HK-2 (cell line): Measurements from ENCODE around the gene ALAS1.
"Not testable (repeated sequence)": the region's sequence is repeated elsewhere in the genome, so short reads cannot be mapped to it uniquely, and the experiment has no call there.

ENCODE experiments used
- DNase-seq: peaks from one replicate; pipeline ENCODE4 v3.0.0-alpha.2; 2018; ENCODE audit not compliant: unreplicated experiment

The ALAS1 gene

DNA sequence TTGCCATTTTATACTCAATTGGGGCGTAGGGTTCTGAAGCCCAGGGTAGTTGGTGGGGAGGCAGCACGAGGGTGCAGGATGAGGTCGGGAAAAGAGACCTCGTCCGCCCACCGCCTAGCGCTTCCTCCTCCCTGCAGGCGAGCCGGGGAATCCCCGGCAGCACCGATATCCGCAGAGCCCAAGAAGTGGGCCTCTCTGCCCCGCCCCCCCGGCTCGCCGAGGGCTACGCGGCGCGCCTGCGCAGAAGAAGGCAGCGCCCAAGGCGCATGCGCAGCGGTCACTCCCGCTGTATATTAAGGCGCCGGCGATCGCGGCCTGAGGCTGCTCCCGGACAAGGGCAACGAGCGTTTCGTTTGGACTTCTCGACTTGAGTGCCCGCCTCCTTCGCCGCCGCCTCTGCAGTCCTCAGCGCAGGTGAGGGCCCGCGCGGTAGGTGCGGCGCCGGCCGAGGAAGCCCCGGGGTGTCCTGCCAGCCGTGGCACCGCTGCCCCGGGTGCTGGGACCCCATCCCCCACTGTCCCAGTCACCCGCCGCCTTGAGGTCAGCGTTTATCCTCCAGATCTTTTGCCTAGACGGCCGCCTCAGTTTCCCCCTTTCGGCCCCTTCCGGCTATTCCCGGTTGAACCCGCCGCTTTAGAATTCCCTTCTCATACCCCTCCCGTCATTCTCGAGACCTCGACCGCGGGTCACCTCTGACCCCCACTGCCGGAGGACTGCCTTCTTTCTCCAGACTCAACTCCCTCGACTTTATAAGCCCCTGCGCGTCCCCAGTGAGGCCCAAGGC, at the start of gene ALAS1:
TSS of gene ALAS1 (plus strand) at position 319 of the 784 bp plus-strand sequence. CDS start 1,082 bp downstream, outside the sequence.
- peak; percentile 89 for DNase-seq

DNA sequence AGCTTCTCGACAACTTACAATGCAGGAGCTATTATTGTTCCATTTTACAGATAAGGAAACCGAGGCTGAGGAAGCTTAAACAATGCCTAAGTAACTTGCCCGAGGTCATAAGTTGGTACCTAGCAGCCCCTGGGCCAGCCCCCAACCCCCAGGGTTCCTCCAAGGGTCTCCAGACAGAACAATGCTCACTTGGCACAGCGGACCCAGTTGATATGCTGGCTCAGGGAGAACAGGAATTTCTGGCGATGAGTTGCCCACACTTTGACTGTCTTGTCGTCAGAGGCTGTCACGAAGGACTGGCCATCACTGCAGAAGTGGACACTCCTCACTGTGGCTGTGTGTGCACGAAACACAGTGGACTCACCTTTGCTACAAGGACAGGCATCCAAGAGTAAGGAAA, 48.9 kb upstream of the ALAS1 start:
- DNase-seq: no peak

DNA sequence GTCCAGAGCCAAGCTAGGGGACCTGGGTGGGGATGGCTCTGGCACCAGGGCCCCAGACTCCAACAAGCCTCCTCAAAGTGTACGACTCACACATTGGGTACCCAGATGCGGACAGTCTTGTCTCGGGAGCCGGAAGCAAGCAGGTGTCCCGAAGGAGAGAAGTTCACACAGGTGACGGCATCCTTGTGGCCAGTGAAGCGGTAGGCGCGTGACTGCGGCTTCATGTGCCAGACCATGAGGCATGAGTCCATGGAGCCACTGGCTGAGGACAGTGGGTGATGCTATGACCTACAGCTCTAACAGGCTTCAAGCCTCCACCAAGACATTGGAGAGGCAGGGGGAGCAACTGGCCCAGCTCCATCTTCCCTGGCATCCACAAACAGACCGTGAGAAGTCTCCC, 48.2 kb upstream of the ALAS1 start:
- DNase-seq: no peak

DNA sequence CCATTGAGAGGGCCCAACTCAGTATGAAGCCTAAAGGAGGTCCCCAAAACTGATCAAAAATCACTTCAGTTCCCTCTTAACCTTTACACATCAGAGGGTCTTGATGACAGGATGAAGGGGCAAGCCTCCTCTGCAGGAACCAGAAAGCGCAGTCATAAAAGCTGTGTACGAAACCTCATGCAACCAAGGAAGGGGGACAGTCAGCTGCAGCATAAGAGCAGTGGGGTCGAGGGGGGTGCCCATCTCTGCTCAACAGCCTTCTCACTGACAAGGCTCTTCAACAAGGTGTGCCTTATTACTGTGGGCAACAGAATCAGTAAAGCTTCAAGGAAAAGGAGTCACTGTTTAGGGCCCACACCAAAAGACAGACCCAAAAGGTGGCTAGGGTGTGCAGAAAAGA, 47.6 kb upstream of the ALAS1 start:
- DNase-seq: no peak

DNA sequence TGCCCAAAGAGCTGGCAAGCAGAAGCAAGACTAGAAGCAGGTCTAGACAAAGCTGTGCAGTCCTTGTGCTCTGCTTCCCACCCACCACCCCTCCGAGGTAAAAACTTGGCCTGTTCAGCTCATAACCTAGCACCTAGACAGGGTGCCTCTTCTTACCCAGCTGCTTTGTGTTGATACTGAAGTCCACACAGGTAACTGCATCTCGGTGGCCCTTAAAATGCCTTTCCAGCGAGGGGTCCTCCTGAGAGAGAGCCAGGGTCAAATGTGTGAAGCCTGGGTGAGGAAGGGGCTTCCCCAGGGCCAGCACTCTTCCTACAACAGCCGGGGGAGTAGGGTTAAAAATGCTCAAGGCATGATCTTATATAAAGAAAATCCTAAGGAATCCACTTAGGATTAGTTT, 47.1 kb upstream of the ALAS1 start:
- DNase-seq: no peak

DNA sequence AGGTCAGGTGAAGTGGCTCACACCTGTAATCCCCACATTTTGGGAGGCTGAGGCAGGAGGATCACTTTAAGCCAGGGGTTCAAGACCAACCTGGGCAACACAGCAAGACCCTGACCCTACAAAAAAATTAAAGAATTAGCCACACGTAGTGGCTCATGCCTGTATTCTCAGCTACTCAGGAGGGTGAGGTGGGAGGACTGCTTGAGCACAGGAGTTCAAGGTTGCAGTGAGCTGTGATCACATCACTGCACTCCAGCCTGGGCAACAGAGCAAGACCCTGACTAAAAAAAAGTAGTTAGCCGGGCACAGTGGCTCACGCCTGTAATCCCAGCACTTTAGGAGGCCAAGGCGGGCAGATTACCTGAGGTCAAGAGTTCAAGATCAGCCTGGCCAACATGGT, 46.0 kb upstream of the ALAS1 start:
- not testable (repeated sequence) for DNase-seq

DNA sequence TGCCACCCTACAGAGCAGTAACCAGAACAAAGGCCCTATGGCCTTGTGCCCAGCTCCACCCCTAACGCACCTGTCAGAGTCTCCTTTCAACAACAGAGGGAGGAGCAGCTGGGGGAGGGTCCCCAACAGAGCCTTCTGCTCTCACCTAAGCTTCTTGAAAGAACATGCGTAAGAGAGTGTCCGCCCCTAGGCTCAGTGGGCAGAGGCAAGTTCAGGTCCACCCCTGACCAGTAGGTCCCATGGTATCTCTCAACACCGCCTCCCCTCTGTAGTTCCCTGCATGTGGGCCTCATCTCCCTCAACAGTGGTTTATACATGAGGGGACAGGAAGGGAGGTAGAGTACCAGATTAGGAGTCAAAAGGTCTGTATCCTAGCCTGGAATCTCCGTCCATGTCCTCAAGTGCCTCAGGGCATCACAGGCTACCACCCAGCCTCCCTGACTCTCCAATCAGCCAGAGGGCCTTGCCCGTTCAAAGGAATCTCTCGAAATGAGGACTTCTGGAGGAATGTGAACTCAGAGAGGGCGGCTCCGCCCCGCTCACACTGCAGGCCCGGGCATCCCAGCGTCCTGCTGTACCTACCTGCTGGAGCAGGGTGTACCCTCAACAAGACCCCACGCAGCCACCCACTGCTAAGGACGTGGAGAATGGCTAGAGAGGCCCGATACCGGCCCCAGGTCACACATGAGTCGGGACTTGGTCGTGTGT, 44.4 kb upstream of the ALAS1 start:
- peak; percentile 43 for DNase-seq

DNA sequence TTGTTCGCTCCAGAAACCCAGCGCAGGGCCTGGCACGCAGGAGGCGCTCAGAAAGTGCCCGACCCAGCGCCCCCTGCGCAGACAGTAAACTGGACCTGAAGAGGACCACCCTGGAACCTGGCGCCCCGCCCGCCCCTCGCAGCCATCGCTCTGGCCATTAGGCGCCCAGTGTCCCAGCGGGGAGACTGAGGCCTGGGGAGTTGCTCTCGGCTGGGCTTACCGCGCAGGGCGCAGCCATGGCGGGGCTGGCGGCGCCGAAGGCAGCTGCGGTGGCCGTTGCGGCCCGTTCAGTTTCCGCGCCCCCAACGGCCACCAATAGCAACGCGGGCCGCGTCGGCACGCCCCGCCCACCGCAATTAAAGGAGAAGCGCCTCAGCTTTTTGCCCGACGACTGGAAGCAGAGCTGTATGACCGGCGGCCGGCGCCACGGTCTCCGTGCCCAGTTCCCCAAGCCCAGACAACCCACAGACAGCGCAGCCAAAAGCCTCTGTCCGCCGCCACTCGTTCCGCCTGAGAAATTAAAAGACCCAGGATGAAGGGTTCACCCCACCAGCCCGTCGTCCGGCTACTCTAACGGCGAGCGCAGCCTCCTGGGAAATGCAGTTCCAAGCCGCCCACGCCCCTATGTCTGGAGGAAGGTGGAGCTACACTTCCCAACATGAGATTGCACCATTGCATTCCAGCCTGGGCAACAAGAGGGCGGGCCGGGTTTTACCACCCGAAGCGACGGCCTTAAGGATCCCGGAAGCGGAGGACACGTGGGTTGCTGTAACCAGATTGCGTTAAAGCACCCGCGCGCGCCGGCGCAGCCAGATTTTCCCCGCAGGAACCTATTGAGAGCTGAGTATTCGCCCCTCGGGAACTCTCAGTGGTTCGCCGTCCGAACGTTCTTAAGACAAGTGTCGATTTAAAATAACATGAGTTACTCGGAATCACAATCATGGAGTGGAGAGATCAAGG, 43.5 kb upstream of the ALAS1 start, which contains the start of gene POC1A:
TSS of gene POC1A (minus strand) at position 289 of the 960 bp plus-strand sequence. CDS start at position 238, 51 bp downstream.
- DNase-seq: peak; percentile 91

DNA sequence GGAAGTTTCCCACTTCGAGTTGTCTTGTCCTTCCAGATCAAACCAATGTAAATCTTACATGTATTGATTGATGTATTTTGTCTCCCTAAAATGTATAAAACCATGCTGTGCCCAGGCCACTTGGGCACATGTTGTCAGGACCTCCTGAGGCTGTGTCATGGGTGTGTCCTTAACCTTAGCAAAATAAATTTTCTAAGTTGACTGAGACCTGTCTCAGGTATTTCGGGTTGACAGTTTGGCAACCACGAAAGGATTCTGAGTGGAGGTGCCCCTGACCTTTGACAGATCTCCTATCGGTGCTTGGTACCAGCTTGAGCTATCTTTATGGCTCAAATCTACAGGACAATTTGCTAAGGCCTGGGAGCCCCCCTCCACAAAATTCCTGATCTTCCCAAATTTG, 42.0 kb upstream of the ALAS1 start:
- no peak for DNase-seq

DNA sequence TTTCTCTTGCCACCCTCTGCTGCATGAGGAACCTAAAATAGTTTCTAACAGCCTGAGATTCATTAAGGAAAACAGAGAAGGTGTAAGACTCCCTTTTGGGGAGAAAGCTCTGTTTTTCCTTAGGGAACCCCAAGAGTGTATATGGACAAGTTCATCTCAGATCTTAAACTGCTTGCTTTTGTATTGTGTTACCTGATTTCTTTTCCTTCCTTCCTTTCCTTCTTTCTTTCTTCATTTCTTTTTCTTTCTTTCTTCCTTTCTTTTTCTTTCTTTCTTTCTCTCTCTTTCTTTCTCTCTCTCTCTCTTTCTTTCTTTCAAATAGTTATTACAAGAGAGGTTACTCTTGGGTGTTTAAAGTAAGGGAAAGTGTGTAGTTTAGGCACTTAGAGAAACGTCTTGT, 38.5 kb upstream of the ALAS1 start:
- DNase-seq: no peak

DNA sequence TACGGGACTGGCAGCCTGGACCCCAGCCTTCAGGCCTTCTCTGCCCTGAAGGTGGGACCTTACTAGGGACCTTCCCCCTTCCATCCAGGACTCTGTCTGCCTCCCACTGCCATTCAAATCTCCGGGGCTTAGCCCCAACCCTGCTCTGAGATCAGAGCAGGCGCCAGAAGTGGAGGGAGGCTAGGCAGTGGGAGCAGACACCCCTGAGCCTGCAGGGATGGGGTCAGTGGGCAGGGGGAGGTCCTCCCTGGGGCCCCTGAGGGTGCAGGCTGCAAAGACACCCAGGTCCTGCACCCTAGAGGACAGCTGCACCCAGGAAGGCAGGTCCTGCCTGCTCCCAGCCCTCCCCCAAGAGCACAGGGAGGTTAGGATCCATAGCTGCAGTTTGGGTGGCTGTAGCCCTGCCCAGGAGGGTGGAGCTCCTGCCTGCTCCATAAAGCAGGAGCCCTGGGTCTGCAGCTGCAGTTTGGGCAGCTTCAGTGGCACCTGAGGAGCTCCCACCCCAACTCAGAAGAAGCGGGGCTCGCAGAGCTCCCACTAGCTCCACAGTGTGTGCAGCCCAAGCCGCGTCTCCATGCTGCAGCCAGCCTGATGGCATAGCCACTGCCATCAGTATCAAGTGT, 35.6 kb upstream of the ALAS1 start:
- DNase-seq: no peak

DNA sequence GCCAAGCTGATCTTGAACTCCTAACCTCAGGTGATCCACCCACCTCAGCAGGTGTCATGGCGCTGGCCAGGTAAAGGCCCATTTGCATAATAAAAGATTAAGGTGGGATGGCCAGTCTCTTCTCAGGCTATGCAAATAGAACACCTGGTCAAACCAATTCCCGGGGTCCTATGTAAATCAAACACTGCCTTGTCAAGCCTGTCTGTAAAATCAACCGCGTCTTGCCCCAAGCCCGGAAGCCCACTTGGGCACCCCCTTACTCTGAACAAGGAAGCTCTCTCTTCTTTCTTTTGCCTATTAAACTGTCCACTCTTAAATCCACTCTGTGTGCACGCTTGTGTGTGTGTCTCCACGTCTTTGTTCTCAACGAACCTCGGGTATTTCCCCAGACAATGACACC, 30.7 kb upstream of the ALAS1 start:
- DNase-seq: no peak

DNA sequence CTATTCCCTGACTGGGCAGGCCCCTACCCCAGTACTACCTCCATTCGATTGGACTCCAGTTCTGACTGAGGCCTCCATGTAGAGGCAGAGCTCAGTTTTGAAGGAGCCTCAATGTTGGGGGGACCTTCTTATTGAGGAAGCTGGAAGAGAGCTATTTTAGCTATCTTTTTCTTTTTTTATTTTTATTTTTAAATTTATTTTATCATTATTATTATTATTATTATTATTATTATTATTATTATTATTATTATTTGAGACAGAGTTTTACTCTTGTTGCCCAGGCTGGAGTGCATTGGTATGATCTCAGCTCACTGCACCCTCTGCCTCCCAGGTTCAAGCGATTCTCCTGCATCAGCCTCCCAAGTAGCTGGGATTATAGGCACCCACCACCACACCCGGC, 27.7 kb upstream of the ALAS1 start:
- DNase-seq: not testable (repeated sequence)

DNA sequence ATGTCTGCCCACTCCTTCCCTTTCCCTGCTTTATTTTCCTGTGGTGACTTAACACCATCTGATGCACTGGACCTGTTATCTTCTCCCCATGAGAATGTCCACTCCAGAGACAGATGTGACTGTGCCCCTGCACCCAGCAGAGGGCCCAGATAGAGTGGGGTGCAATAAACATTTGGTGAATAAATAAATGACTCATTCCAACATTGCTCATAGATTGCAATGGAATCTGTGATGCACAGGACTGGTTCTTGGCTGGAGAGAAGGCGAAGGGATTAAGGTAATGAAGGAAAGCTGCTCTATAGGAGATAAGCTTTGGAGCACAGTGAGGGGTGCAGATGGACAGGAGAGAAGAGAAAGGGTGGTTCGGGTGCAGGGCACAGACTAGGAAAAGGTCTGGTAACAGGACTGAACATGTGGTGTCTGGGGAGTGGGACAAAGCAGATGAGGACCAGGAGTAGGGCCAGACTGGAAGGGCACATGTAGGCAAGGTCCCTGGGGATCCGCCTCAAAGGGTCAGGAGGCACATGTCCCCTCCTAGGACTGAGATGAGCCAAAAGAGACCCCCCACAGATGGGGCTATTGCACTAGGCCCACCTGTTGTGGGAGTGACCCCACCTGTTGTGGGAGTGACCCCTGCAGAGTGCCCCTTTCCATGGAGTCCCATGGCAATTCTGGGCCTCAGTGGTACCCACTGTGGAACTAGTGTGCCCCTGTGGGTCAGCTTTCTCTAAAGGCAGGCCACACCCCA, 26.3 kb upstream of the ALAS1 start:
- DNase-seq: no peak

DNA sequence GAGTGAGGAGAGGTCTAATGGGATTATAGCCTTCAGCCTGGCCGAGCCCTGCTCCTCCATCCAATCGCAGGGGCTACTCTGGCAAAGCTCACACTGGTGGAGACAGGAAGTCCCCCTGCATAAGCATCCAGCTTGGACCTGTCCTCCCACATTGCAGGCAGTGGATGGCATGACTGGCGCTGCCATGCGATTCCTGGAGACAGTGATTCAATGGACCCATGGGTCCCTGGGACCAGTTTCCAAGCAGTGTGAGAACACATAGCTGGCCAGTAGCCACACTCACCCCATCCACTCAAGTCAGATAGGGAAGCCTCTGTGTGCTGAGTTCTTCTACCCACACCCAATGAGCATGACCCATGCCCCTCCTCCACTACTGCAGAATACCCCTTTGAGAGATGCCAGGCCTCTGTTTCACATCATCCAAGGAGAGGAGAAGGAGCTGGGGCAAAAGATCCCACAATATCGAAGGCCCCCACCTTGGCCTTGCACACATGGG, 25.6 kb upstream of the ALAS1 start:
- no peak for DNase-seq

DNA sequence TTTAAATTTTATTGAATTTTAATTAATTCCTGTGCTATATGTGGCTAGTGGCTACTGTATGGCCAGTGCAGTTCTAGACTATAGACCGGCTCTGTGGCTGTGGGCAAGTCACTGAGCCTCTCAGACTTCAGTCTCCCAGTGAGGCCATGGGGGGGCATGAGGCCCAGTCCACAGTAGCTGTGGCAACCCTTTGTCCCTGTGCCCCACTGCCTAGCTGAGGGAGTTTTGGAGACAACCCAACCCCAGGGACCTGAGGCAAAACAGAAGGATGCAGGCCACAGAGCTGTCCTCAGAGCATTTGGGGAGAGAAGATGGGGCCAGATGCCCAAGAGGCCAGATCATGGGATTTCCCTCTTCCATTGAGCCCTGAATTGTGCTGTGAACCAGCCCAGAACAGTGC, 24.9 kb upstream of the ALAS1 start:
- no peak for DNase-seq

DNA sequence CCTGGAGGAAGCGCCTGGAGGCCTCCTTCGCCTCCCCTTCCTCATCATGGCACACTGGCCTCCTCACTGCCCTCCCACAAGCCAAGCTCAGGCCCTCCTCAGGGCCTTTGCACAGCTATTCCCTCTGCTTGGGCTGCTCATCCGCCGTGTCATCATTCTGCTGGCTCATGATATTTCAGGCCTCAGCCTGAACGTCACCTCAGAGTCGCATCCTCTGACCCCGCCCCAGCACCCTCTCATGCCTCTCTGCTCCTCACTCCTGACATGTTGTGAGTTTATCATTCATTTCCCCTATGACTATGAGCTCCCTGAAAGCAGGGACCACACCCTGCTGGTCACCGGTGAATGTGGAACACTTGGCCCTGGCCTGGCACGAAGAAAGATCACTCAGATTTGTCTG, 23.1 kb upstream of the ALAS1 start:
- no peak for DNase-seq

DNA sequence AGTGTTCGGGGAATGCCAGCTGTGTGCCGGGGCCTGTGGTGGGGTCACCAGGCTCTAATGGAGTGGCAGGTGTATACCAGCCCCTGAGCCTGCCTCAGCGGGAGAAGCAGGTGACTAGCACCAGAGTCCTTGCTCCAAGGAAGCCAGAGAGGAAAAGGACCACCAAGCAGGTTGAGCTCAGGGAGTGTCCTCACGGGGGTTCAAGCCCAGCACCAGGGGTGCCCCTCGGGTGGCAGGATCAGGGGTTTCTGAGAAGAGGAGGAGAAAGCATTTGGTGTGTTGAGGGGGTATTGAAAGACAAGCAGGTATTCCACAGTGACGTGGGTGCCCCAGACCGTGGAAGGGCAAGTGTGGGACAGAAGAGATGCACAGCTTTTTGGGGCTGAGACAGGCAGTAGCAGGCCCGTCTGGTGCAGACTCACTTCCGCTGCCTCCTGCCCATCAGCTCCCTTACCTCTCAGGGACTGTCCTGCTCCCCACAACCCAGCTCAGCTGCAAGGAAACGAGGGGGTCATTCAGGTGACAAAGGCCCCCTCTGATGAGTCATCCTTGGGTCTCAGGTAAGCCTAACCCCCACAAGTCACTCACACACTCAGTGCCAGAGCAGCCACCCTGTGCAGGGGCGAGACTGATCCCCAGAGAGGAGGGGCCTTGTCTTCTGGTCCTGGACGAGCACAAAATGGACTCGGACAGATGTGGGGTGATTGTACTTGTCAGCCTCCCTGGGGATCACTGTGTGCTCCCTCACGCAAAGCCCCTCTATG, 22.4 kb upstream of the ALAS1 start:
- no peak for DNase-seq

DNA sequence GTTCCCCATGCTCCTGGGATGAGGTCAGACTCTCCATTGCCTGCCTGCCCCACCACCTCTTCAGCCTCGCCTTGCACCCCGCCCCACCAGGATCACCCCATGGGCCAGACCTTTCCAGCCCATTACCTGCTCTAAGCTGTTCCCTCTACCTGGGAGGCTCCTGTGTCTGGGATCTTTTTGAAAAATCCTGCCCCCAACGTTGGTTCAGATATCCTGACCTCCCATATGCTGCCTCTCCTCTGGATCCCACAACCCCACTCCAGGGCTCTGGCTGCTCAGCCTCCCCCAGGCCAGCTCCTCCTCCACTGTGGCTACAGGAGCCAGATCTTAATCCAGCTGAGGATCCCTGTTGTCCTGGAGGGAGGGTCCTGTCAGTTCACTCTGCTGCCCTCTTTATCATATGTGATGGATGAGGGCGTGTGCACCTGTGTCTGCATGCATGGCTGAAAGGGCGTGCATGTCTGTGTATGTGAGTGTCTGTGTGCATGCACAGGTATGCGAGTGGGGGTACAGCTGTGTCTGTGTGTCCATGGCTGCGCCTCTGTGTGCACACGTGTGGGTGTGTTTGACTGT, 21.7 kb upstream of the ALAS1 start:
- no peak for DNase-seq
